Motor neuron (in vitro differentiated cells): ENCODE results near the gene ZMIZ1. TPM values are rescaled to one million over a fixed set of nuclear protein-coding genes. Genes with fewer than 3 reads are reported as not detected.
A peak's percentile ranks its signal among the peaks of the same experiment; 100 is the strongest.

Experiments
- ATAC-seq, 8 experiments: fragments of 200-7000 bp; cut with Tn5 transposase; replicated peaks in 6 of 8; 2 replicates each; pipeline ENCODE4 v1.8.0; 2021; ENCODE audit warnings: mild to moderate bottlenecking in 8 of 8, moderate library complexity in 8 of 8
- H3K27ac ChIP-seq, 2 donors: fragments of 250-450 bp; sonication (Bioruptor Pico); 2 replicates each; pipeline ENCODE4 v1.9.0; 2021; ENCODE audit warnings: antibody characterized with exemption in 2 of 2, mild to moderate bottlenecking in 2 of 2, moderate library complexity in 1 of 2
- H3K4me1 ChIP-seq, 2 donors: fragments of 250-450 bp; sonication (Bioruptor Pico); replicated peaks in 1 of 2; 2 replicates each; pipeline ENCODE4 v1.6.1; 2021; ENCODE audit warnings: antibody characterized with exemption in 2 of 2, mild to moderate bottlenecking in 2 of 2, moderate library complexity in 1 of 2
- H3K4me3 ChIP-seq, 5 donors: fragments of 250-450 bp; sonication (Bioruptor Pico); 2 replicates each; pipeline ENCODE4 v1.9.0; 2021; ENCODE audit warnings: antibody characterized with exemption in 5 of 5, mild to moderate bottlenecking in 5 of 5, moderate library complexity in 4 of 5
- WGBS, 10 experiments: fragments of 450-650 bp; shearing (Covaris generic); methylation state at CpG; one replicate each; pipeline ENCODE4 v1.0.0; 2022; 5-methylcytosine and 5-hydroxymethylcytosine counted together
- in situ Hi-C, 9 experiments: fragments of 400-800 bp; cut with MboI; loops; one replicate each; pipeline ENCODE4 v1.15.0; 2021; ENCODE audit warnings: low sequenced_read_pairs in 9 of 9, low pct_unique_long_range_greater_than_20kb in 2 of 9; ENCODE audit not compliant: unreplicated experiment in 9 of 9
- total RNA-seq, 8 experiments: library from RNA; unstranded; fragments of 300-600 nt; gene quantifications; 2 replicates each; pipeline versions ENCODE4 v1.2.3 to v1.2.4, GENCODE V29; 2022

Gene ZMIZ1
- total RNA-seq, 8 experiments from 2014 or later, result 15.8 to 79.9 (median 50.0) TPM

- no peak overlapping the region for H3K4me3 ChIP-seq
- WGBS, 10 experiments, result 47 to 100% (median 100%) methylated on average over 1 to 3 of the region's 4 CpGs; no CpG with 5 or more reads in 5 of the 10 experiments
- H3K27ac ChIP-seq, result peak overlapping the region; percentile 45 to 54
- in situ Hi-C loops, result no loop called here
- peaks cover 59 to 60% of the 10 kb centered on the region in 2 donors for H3K4me1 ChIP-seq
- no peak for ATAC-seq
Measured at GRCh38 chr10:79115302-79115701, 46.5 kb downstream of the ZMIZ1 start.

DNA sequence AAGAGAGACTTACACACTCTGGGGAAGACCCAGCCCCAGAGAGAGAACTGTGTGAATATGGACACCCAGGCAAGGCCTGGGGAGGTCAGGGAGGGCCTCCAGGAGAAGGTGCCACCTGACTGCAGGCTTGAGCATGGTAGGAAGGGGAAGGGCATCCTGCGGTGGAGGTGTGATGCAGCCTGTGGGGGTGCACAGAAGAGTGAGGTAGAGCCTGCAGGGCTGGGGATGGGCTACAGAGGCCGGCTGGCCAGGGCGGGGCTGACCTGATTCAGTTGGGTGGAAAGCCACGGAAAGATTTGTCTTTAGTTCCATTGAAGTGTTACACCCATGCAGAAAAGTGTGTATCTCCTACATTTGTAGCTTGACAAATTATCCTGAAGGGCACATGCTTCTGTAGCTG is 47.6 kb downstream of the ZMIZ1 start:
- Histone ChIP-seq H3K27ac (peak overlapping the region; percentile 45 to 54), H3K4me3 (no peak overlapping the region), H3K4me1 (peaks cover 59 to 60% of the 10 kb centered on the region in 2 donors)
- WGBS, 10 experiments, result 60% methylated on average over 1 of the region's 4 CpGs; no CpG with 5 or more reads in 9 of the 10 experiments
- peak in 3 of 8 experiments; percentile 9 to 50 (median 21) for ATAC-seq
- in situ Hi-C loops, result no loop called here

DNA sequence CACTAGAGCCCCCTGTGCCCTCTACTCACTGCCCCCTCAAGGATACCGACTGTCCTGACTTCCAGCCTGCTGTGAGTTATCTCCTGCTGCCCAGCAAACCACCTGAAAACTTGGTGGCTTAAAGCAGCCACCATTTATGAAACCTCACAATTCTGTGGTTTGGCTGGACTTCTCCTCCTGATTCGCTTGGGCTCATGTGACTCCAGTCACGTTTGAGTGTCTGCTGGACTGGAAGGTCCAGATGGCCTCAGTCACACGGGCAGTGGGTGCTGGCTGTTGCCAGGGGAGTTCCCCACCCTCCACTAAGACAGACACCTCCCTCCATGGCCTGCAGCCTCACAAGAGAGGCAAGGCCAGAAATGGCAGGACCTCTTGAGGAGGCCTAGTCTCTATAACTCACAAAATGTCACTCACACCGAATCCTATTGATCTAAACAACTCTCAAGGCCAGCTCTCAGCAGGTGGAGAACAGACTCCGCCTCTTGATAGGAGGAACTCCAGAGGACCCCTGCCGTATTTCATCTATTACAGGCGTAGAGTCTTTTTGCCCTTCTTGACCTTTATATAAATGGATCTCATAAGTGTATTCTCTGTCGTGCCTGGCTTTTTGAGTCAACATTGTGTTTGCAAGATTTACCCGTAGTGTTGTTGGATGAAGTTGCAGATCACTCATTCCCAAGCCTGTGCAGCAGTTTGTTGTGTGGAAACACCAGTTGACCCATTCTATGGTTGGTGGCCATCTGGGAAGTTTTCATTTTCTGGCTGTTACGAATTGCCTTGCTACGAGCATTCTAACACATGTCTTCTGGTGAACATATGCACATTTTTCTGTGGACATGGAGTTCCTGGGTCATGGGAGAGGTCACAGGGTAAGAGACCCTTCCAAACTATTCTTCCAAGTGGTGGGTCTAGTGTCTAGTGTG is 48.3 kb downstream of the ZMIZ1 start:
- Histone ChIP-seq H3K4me3 (no peak overlapping the region), H3K27ac (peak overlapping the region; percentile 28 to 54), H3K4me1 (peaks cover 59% of the 10 kb centered on the region in 2 donors)
- in situ Hi-C loops, result no loop called here
- 42 to 81% (median 57%) methylated on average over 2 to 8 of the region's 12 CpGs for WGBS, 10 experiments
- ATAC-seq, result peak in 5 of 8 experiments; percentile 14 to 56 (median 42)

- in situ Hi-C loops, result no loop called here
- Histone ChIP-seq H3K27ac (no peak overlapping the region), H3K4me3 (no peak overlapping the region), H3K4me1 (peaks cover 45 to 46% of the 10 kb centered on the region in 2 donors)
- no peak for ATAC-seq
- 72 to 100% (median 92%) methylated on average over 1 to 5 of the region's 25 CpGs; no CpG with 5 or more reads in 4 of the 10 experiments for WGBS, 10 experiments
Measured at GRCh38 chr10:79118286-79119202, 49.8 kb downstream of the ZMIZ1 start.

DNA sequence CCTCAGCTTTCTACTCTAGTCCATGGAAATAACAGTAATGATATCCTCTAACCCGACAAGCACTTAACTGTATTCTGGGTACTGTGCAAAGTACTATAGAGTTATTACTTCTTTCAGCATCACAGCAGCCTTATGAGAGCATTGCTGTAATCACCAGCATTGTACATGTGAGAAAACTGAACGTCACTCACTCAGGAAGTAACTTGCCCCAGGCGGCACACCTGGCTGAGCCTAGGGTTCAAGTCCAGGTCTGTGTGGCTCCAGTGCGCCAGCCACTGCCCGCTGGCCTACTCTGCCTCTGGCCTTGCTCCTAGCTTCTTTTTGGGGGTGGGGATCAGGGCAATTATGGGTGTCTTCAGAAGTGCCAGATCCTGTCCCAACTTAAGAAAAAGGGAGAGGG is 50.5 kb downstream of the ZMIZ1 start:
- Histone ChIP-seq H3K4me1 (peaks cover 38 to 40% of the 10 kb centered on the region in 2 donors), H3K4me3 (no peak overlapping the region), H3K27ac (no peak overlapping the region)
- in situ Hi-C loops, result no loop called here
- ATAC-seq, result no peak
- WGBS, 10 experiments, result 40 to 100% (median 91%) methylated on average over 1 to 5 of the region's 5 CpGs; no CpG with 5 or more reads in 4 of the 10 experiments

DNA sequence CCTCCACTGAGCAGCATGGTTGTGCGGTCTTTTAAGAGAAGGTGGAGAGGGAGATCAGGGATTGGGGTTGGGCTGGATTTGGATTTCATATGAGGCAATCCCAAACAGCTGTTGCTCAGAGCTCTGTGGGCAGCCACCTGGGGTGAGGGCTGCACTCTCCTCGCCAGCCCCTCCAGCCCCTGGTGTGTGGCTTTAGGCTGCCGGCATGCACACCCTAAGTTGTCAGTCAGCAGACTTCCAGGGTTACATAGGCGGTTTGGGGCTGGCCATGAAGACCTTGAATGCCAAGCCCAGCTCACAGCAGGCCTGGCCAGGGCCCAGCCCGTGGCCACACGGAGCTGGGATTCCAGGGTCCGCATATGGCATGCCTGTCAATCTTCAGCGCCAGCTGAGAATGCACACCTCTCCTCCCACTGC is 54.8 kb downstream of the ZMIZ1 start:
- ATAC-seq, result peak in 1 of 8 experiments; percentile 31
- H3K4me3 ChIP-seq, result no peak overlapping the region
- H3K27ac ChIP-seq, result peak overlapping the region in 1 of 2 donors; percentile 23
- peaks cover 0 to 13% of the 10 kb centered on the region in 2 donors for H3K4me1 ChIP-seq
- in situ Hi-C loops, result no loop called here
- 69 to 100% (median 86%) methylated on average over 1 to 5 of the region's 8 CpGs; no CpG with 5 or more reads in 7 of the 10 experiments for WGBS, 10 experiments

DNA sequence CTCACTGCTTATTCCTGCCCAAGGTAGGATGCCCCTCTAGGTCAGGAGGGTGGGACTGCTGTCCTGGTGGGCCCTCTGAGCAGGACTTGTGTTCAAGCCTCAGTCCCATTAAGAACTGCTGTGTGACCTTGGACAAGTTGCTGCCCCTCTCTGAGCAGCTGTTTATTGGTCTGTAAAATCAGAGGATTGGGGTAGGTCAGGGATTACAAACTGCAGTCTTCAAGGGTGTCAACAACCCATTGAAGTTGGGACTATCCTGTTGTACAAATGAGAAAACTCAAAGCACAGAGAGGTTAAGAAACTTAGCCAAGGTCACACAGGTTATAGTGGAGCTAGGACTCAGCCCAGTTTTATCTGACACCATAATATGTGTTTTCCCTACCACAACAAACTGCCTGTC is 55.3 kb downstream of the ZMIZ1 start:
- peaks cover 4 to 18% of the 10 kb centered on the region in 2 donors for H3K4me1 ChIP-seq
- no peak overlapping the region for H3K27ac ChIP-seq
- no peak overlapping the region for H3K4me3 ChIP-seq
- in situ Hi-C loops, result no loop called here
- no peak for ATAC-seq

GRCh38 chr10:79125092-79125491 is 56.3 kb downstream of the ZMIZ1 start:
- H3K4me1 ChIP-seq, result peaks cover 14 to 29% of the 10 kb centered on the region in 2 donors
- in situ Hi-C loops, result no loop called here
- ATAC-seq, result no peak
- H3K4me3 ChIP-seq, result no peak overlapping the region
- WGBS, 10 experiments, result 80 to 100% (median 88%) methylated on average over 1 to 3 of the region's 7 CpGs; no CpG with 5 or more reads in 6 of the 10 experiments
- H3K27ac ChIP-seq, result no peak overlapping the region

GRCh38 chr10:79126351-79127080 is 57.8 kb downstream of the ZMIZ1 start:
- Histone ChIP-seq H3K4me3 (no peak overlapping the region), H3K27ac (peak overlapping the region in 1 of 2 donors; percentile 64), H3K4me1 (peaks cover 29 to 43% of the 10 kb centered on the region in 2 donors)
- WGBS, 10 experiments, result 60 to 100% (median 95%) methylated on average over 1 to 3 of the region's 6 CpGs; no CpG with 5 or more reads in 4 of the 10 experiments
- in situ Hi-C loops, result no loop called here
- no peak for ATAC-seq

- peak in 3 of 8 experiments; percentile 3 to 26 (median 17) for ATAC-seq
- Histone ChIP-seq H3K27ac (peak overlapping the region in 1 of 2 donors; percentile 64), H3K4me3 (no peak overlapping the region), H3K4me1 (peaks cover 37 to 51% of the 10 kb centered on the region in 2 donors)
- WGBS, 10 experiments, result 64 to 100% (median 83%) methylated on average over 1 to 7 of the region's 16 CpGs; no CpG with 5 or more reads in 5 of the 10 experiments
- in situ Hi-C loops, result no loop called here
Measured at GRCh38 chr10:79127151-79127961, 58.6 kb downstream of the ZMIZ1 start.

GRCh38 chr10:79128241-79128922 is 59.6 kb downstream of the ZMIZ1 start:
- Histone ChIP-seq H3K4me1 (peaks cover 47 to 61% of the 10 kb centered on the region in 2 donors), H3K27ac (peak overlapping the region in 1 of 2 donors; percentile 64)
- ATAC-seq, result no peak

More at GRCh38 chr10:79128241-79128922, 59.6 kb downstream of the ZMIZ1 start:
- no peak overlapping the region for H3K4me3 ChIP-seq
- WGBS, 10 experiments, result 17 to 100% (median 90%) methylated on average over 1 to 8 of the region's 8 CpGs; no CpG with 5 or more reads in 1 of the 10 experiments
- in situ Hi-C loops, result no loop called here
